SK-N-SH (cell line): ENCODE data around the gene LTC4S. TPM values are rescaled to one million over a fixed set of nuclear protein-coding genes. Genes with fewer than 3 reads are reported as not detected.

ENCODE experiments used
- CTCF ChIA-PET: fragments of 300-600, 350-600 bp; formaldehyde crosslinking; extraction: SDS; loops from one replicate; lab custom pipeline; 2021; lab: Yijun Ruan, JAX
- POLR2A ChIA-PET: fragments of 350-600 bp; sonication (Branson Sonifier 250); formaldehyde crosslinking; extraction: SDS; loops from one replicate; lab custom pipeline; 2020; ENCODE audit warnings: antibody characterized with exemption, inconsistent platforms; lab: Yijun Ruan, JAX
- DNase-seq: peaks from one replicate; pipeline ENCODE4 v3.0.0; 2012
- H2AFZ ChIP-seq: fragments of 200-600 bp; sonication (generic); 2 replicates; pipeline ENCODE4 v1.8.1; 2016; ENCODE audit warnings: antibody characterized with exemption, mild to moderate bottlenecking, low read depth
- H3F3A ChIP-seq: fragments of 200-600 bp; sonication (generic); replicated peaks from 2 replicates; pipeline ENCODE3; 2016; ENCODE audit warnings: antibody characterized with exemption, mild to moderate bottlenecking; ENCODE audit not compliant: insufficient read depth
- H3K27ac ChIP-seq, 2 experiments: fragments of 200-500 bp in 1 of 2; fragments of 200-600 bp in 1 of 2; sonication (Bioruptor generic) in 1 of 2; sonication (generic), shearing (Covaris generic) in 1 of 2; 2 replicates each; pipeline versions ENCODE4 v1.5.1 to v1.6.1; 2014 to 2016; ENCODE audit warnings: low read depth in 2 of 2, inconsistent platforms in 1 of 2, low read length in 1 of 2, mild to moderate bottlenecking in 1 of 2, mixed read lengths in 1 of 2
- H3K27me3 ChIP-seq: fragments of 200-600 bp; sonication (generic), shearing (Covaris generic); 2 replicates; pipeline ENCODE4 v1.6.1; 2016; ENCODE audit warnings: mixed run types; ENCODE audit not compliant: insufficient read depth
- H3K36me3 ChIP-seq, 2 experiments: fragments of 200-500 bp in 1 of 2; fragments of 200-600 bp in 1 of 2; sonication (Bioruptor generic) in 1 of 2; sonication (generic) in 1 of 2; replicated peaks in 1 of 2; 2 replicates each; pipeline versions ENCODE3 to v1.5.1; 2014 to 2016; ENCODE audit warnings: low read length in 1 of 2, mild to moderate bottlenecking in 1 of 2; ENCODE audit not compliant: insufficient read depth in 2 of 2, control insufficient read depth in 1 of 2
- H3K4me1 ChIP-seq, 2 experiments: fragments of 200-500 bp in 1 of 2; fragments of 200-600 bp in 1 of 2; sonication (Bioruptor generic) in 1 of 2; sonication (generic), shearing (Covaris generic) in 1 of 2; 2 replicates each; pipeline versions ENCODE4 v1.5.1 to v1.6.1; 2014 to 2016; ENCODE audit warnings: low read depth in 1 of 2, low read length in 1 of 2, mixed run types in 1 of 2; ENCODE audit not compliant: insufficient read depth in 2 of 2, control insufficient read depth in 1 of 2
- H3K4me2 ChIP-seq: fragments of 200-600 bp; sonication (generic), shearing (Covaris generic); 2 replicates; pipeline ENCODE4 v1.6.1; 2017; ENCODE audit warnings: mixed run types
- H3K4me3 ChIP-seq, 2 experiments: fragments of 200-500 bp in 1 of 2; fragments of 200-600 bp in 1 of 2; sonication (Bioruptor generic) in 1 of 2; sonication (generic), shearing (Covaris generic) in 1 of 2; 2 replicates each; pipeline versions ENCODE4 v1.5.1 to v1.8.1; 2014 to 2016; ENCODE audit warnings: low read depth in 2 of 2, inconsistent platforms in 1 of 2, low read length in 1 of 2, mild to moderate bottlenecking in 1 of 2, mixed read lengths in 1 of 2, moderate library complexity in 1 of 2
- H3K79me2 ChIP-seq: fragments of 200-600 bp; sonication (generic); 2 replicates; pipeline ENCODE4 v1.8.1; 2017; ENCODE audit warnings: mild to moderate bottlenecking; ENCODE audit not compliant: insufficient read depth
- H3K9ac ChIP-seq: fragments of 200-600 bp; sonication (generic); 2 replicates; pipeline ENCODE4 v1.6.1; 2017; ENCODE audit warnings: mixed run types
- H3K9me2 ChIP-seq: fragments of 200-600 bp; sonication (generic); 2 replicates; pipeline ENCODE4 v1.6.1; 2017; ENCODE audit warnings: mixed run types
- H3K9me3 ChIP-seq: fragments of 200-600 bp; sonication (generic); 2 replicates; pipeline ENCODE4 v1.6.1; 2017; ENCODE audit warnings: mixed run types, mild to moderate bottlenecking, moderate library complexity
- H4K20me1 ChIP-seq: fragments of 200-600 bp; sonication (generic); 2 replicates; pipeline ENCODE4 v1.6.1; 2017; ENCODE audit warnings: mild to moderate bottlenecking, mixed run types; ENCODE audit not compliant: insufficient read depth
- CHD2 ChIP-seq: fragments of 150-350 bp; IDR thresholded peaks from 2 replicates; pipeline ENCODE4 v1.6.1; 2018; ENCODE audit warnings: low read length; ENCODE audit not compliant: partially characterized antibody
- CTCF ChIP-seq: fragments of 200-600 bp; sonication (generic); IDR thresholded peaks from 2 replicates; pipeline ENCODE4 v1.6.1; 2017; ENCODE audit warnings: antibody characterized with exemption, mild to moderate bottlenecking, moderate library complexity
- EP300 ChIP-seq, 2 experiments: IDR thresholded peaks; 2 replicates each; pipeline versions ENCODE4 v1.4.0 to v1.6.1; 2012; ENCODE audit warnings: borderline replicate concordance in 1 of 2, low read depth in 1 of 2, low read length in 1 of 2
- FOXJ3 ChIP-seq: sonication (generic); formaldehyde crosslinking; IDR thresholded peaks from 2 replicates; pipeline ENCODE4 v1.5.1; 2020; ENCODE audit warnings: mild to moderate bottlenecking, missing genetic modification reagents
- FOXM1 ChIP-seq: IDR thresholded peaks from 2 replicates; pipeline ENCODE4 v1.4.0; 2012; ENCODE audit warnings: low read depth, mild to moderate bottlenecking
- GABPA ChIP-seq: IDR thresholded peaks from 2 replicates; pipeline ENCODE4 v1.4.0; 2012; ENCODE audit warnings: low read depth, mild to moderate bottlenecking
- GATA2 ChIP-seq: sonication (generic); formaldehyde crosslinking; IDR thresholded peaks from 2 replicates; pipeline ENCODE4 v1.5.0; 2020; ENCODE audit warnings: mild to moderate bottlenecking, missing genetic modification reagents
- IRF3 ChIP-seq: fragments of 150-350 bp; IDR thresholded peaks from 2 replicates; pipeline ENCODE4 v1.6.1; 2016; ENCODE audit warnings: mild to moderate bottlenecking, low read depth, low read length
- JUND ChIP-seq: IDR thresholded peaks from 2 replicates; pipeline ENCODE4 v1.4.0; 2012
- MEF2A ChIP-seq: IDR thresholded peaks from 2 replicates; pipeline ENCODE4 v1.4.0; 2012; ENCODE audit warnings: low read depth, borderline replicate concordance
- MXI1 ChIP-seq: IDR thresholded peaks from 2 replicates; pipeline ENCODE4 v1.6.1; 2012; ENCODE audit warnings: mild to moderate bottlenecking, low read depth, low read length, improper control_type of control experiment
- RAD21 ChIP-seq: IDR thresholded peaks from 2 replicates; pipeline ENCODE4 v1.6.1; 2012; ENCODE audit warnings: mild to moderate bottlenecking, low read length
- REST ChIP-seq: IDR thresholded peaks from 2 replicates; pipeline ENCODE4 v1.6.1; 2012; ENCODE audit warnings: mild to moderate bottlenecking, low read depth, low read length, moderate library complexity
- RXRA ChIP-seq: IDR thresholded peaks from 2 replicates; pipeline ENCODE4 v1.4.0; 2012; ENCODE audit warnings: low read depth, mild to moderate bottlenecking, borderline replicate concordance
- YY1 ChIP-seq: IDR thresholded peaks from 2 replicates; pipeline ENCODE4 v1.4.0; 2012; ENCODE audit warnings: low read depth, mild to moderate bottlenecking
- ZBTB33 ChIP-seq: IDR thresholded peaks from 2 replicates; pipeline ENCODE4 v1.4.0; 2012; ENCODE audit warnings: low read depth, borderline replicate concordance
- WGBS: methylation state at CpG from one replicate; pipeline ENCODE4 v1.1.6; 2017; ENCODE audit warnings: low lambda C conversion rate; 5-methylcytosine and 5-hydroxymethylcytosine counted together
- polyA plus RNA-seq, 3 experiments: library from polyadenylated mRNA; depleted of rRNA; stranded (reverse); fragments of >200 nt; gene quantifications; 2 replicates each; pipeline ENCODE4 v1.2.3, GENCODE V29; 2012
- TF ChIP-seq, protein P1 (sequence below): IDR thresholded peaks from 2 replicates; pipeline ENCODE4 v1.4.0; 2012; ENCODE audit warnings: low read depth, borderline replicate concordance

LTC4S gene
- polyA plus RNA-seq, 1 of the 3 experiments (the other 2 are of a cell fraction), result 0.43 TPM

DNA sequence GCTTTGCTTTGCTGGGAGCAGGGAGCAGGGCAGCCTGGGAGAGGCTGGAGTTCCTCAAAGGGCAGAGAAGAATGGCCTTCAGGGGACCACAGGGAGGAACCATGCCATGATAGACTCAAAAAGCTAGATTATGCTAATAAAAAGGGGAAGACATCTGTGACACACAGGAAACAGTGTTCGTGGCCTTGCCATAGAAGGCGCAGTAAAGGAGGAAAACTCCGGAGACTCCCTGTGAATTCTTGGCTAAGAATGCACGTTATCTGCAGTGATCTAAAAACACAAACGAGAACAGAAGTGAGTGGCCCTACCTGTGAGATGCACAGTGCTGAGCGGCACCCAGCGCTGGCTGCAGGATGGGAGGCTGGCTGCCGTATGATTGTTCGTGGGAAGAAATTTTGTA, 15.9 kb upstream of the LTC4S start:
- no peaks in the 10 kb centered on the region for H3K4me1 ChIP-seq
- no peaks in the 10 kb centered on the region for H3K27me3 ChIP-seq
- H3K9me3 ChIP-seq, result no peaks in the 10 kb centered on the region
- no peak overlapping the region for H2AFZ ChIP-seq
- H4K20me1 ChIP-seq, result no peaks in the 10 kb centered on the region
- 92% methylated on average over 9 of the region's 9 CpGs for WGBS
- ChIA-PET POLR2A (no interaction called here), CTCF (interaction anchor here (0.6 to 1.7 kb wide), 6 partner anchors 9 to 19 kb away, joined by 3 to 7 read pairs (median 4); no protein-coding TSS in a partner anchor)
- no peak overlapping the region for H3K27ac ChIP-seq
- H3K4me3 ChIP-seq, result no peak overlapping the region
- no peak overlapping the region for H3K4me2 ChIP-seq
- H3K36me3 ChIP-seq, result peaks cover 16 to 65% of the 10 kb centered on the region in 2 experiments
- no peak for DNase-seq
- no peaks in the 10 kb centered on the region for H3K9me2 ChIP-seq
- H3F3A ChIP-seq, result no peaks in the 10 kb centered on the region
- TF ChIP-seq GATA2 (CRISPR knock-in tag), result no peak
- TF ChIP-seq REST, result no peak
- no peak for TF ChIP-seq IRF3
- no peak for TF ChIP-seq GABPA
- TF ChIP-seq RXRA, result no peak
- H3K79me2 ChIP-seq, result no peaks in the 10 kb centered on the region; the same call in 1 of the 2 replicates
- H3K9ac ChIP-seq, result no peak overlapping the region

GRCh38 chr5:179778591-179778990, 15.2 kb upstream of the LTC4S start:
- Histone ChIP-seq H3K4me1 (no peaks in the 10 kb centered on the region), H3F3A (no peaks in the 10 kb centered on the region), H4K20me1 (no peaks in the 10 kb centered on the region), H2AFZ (no peak overlapping the region), H3K4me3 (no peak overlapping the region), H3K36me3 (peaks cover 16 to 60% of the 10 kb centered on the region in 2 experiments), H3K27ac (no peak overlapping the region), H3K27me3 (no peaks in the 10 kb centered on the region), H3K4me2 (no peak overlapping the region), H3K79me2 (no peaks in the 10 kb centered on the region; the same call in 1 of the 2 replicates), H3K9me2 (no peaks in the 10 kb centered on the region), H3K9me3 (no peaks in the 10 kb centered on the region), H3K9ac (no peak overlapping the region)
- POLR2A ChIA-PET, result no interaction called here
- 99% methylated on average over 5 of the region's 5 CpGs for WGBS
- no peak for DNase-seq
- CTCF ChIA-PET, result interaction anchor here (1.4 to 1.5 kb wide), 2 partner anchors 15 to 24 kb away, joined by 3 to 7 read pairs; no protein-coding TSS in a partner anchor
- TF ChIP-seq MEF2A, result no peak
- TF ChIP-seq ZBTB33, result no peak
- no peak for TF ChIP-seq FOXM1
- no peak for TF ChIP-seq EP300 (IDR thresholded peaks at IDR 0.05; ENCODE audit: borderline replicate concordance in 1 of 2, low read depth in 1 of 2, low read length in 1 of 2)
- no peak for TF ChIP-seq CHD2
- no peak for TF ChIP-seq RAD21
- no peak for TF ChIP-seq CTCF
- no peak for TF ChIP-seq JUND
- no peak for TF ChIP-seq GATA2 (CRISPR knock-in tag)
- TF ChIP-seq, protein P1, sequence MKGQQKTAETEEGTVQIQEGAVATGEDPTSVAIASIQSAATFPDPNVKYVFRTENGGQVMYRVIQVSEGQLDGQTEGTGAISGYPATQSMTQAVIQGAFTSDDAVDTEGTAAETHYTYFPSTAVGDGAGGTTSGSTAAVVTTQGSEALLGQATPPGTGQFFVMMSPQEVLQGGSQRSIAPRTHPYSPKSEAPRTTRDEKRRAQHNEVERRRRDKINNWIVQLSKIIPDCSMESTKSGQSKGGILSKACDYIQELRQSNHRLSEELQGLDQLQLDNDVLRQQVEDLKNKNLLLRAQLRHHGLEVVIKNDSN, result no peak
- no peak for TF ChIP-seq YY1
- TF ChIP-seq MXI1, result no peak
- TF ChIP-seq FOXJ3, result no peak
